ENCODE data around the gene GALNT18. TPM values are rescaled to one million over a fixed set of nuclear protein-coding genes. Genes with fewer than 3 reads are reported as not detected.

GALNT18 gene
- total RNA-seq, 1 experiment from 2014 or later = not detected

DNA sequence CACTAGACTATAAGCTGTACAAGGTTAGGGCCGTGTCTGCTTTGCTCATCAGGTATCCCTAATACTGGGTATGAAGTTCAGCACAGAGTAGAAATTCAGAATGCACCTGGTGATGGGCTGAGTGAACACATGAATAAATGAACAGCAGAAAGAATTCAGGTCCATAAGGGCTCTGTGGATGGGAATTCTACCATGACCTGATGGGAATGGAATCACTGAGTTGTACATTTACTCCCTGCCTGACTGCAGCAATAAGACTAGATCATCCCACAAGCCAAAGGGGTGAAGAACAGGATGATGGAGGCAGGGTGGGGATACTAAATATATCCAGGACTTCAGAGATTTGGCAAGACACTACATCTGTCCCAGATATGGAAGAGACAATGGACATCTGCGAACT is 182.2 kb downstream of the GALNT18 start:
- Histone ChIP-seq H3K9me2 (ENCODE audit: insufficient read depth) (no peaks in the 10 kb centered on the region), H3K4me3 (no peak overlapping the region), H3K27ac (no peak overlapping the region), H3K4me2 (no peak overlapping the region), H3K4me1 (replicated peaks; ENCODE audit: insufficient read depth) (no peaks in the 10 kb centered on the region), H3K79me2 (ENCODE audit: low read depth) (no peaks in the 10 kb centered on the region), H3K9me3 (ENCODE audit: insufficient read depth, low read depth) (no peaks in the 10 kb centered on the region), H3F3A (ENCODE audit: insufficient read depth, low read depth) (no peaks in the 10 kb centered on the region), H2AFZ (no peak overlapping the region), H4K20me1 (ENCODE audit: insufficient read depth) (no peaks in the 10 kb centered on the region), H3K36me3 (ENCODE audit: low read depth) (no peaks in the 10 kb centered on the region), H3K27me3 (ENCODE audit: insufficient read depth, low read depth) (peaks cover 64% of the 10 kb centered on the region)
- TF ChIP-seq CTCF (conservative IDR thresholded peaks at IDR 0.05) (no peak), EZH2 (IDR thresholded peaks at IDR 0.05; ENCODE audit: low read depth) (no peak)
- CTCF ChIA-PET = no interaction called here
- no peak for DNase-seq
- intact Hi-C loops (cut with micrococcal nuclease; ENCODE audit: unreplicated experiment) = no loop called here
- BruUV-seq (replicated peaks) = no TSS peak
- POLR2A ChIA-PET (ENCODE audit: unreplicated experiment) = no interaction called here

GRCh38 chr11:11436715-11437313 is 185.0 kb downstream of the GALNT18 start:
- TF ChIP-seq EZH2 (IDR thresholded peaks at IDR 0.05; ENCODE audit: low read depth) = no peak
- H3K9me2 ChIP-seq (ENCODE audit: insufficient read depth) = no peaks in the 10 kb centered on the region
- H3K27me3 ChIP-seq (ENCODE audit: insufficient read depth, low read depth) = peaks cover 58% of the 10 kb centered on the region
- H3K79me2 ChIP-seq (ENCODE audit: low read depth) = no peaks in the 10 kb centered on the region
- H3K4me3 ChIP-seq = no peak overlapping the region
- no peaks in the 10 kb centered on the region for H4K20me1 ChIP-seq (ENCODE audit: insufficient read depth)
- CTCF ChIA-PET = no interaction called here
- no TSS peak for BruUV-seq (replicated peaks)
- H3K27ac ChIP-seq = no peak overlapping the region
- H3K36me3 ChIP-seq (ENCODE audit: low read depth) = no peaks in the 10 kb centered on the region
- no peaks in the 10 kb centered on the region for H3K4me1 ChIP-seq (replicated peaks; ENCODE audit: insufficient read depth)
- POLR2A ChIA-PET (ENCODE audit: unreplicated experiment) = no interaction called here
- no peak for DNase-seq
- H3F3A ChIP-seq (ENCODE audit: insufficient read depth, low read depth) = no peaks in the 10 kb centered on the region
- intact Hi-C loops (cut with micrococcal nuclease; ENCODE audit: unreplicated experiment) = no loop called here
- no peak overlapping the region for H3K4me2 ChIP-seq
- H3K9me3 ChIP-seq (ENCODE audit: insufficient read depth, low read depth) = no peaks in the 10 kb centered on the region
- H2AFZ ChIP-seq = no peak overlapping the region

- Histone ChIP-seq H3K79me2 (ENCODE audit: low read depth) (no peaks in the 10 kb centered on the region), H3K9me3 (ENCODE audit: insufficient read depth, low read depth) (no peaks in the 10 kb centered on the region), H3K36me3 (ENCODE audit: low read depth) (no peaks in the 10 kb centered on the region), H2AFZ (no peak overlapping the region), H3K4me2 (no peak overlapping the region), H3K27me3 (ENCODE audit: insufficient read depth, low read depth) (peaks cover 58% of the 10 kb centered on the region), H3K4me1 (replicated peaks; ENCODE audit: insufficient read depth) (no peaks in the 10 kb centered on the region), H3F3A (ENCODE audit: insufficient read depth, low read depth) (no peaks in the 10 kb centered on the region), H3K4me3 (no peak overlapping the region), H3K27ac (no peak overlapping the region), H4K20me1 (ENCODE audit: insufficient read depth) (no peaks in the 10 kb centered on the region), H3K9me2 (ENCODE audit: insufficient read depth) (no peaks in the 10 kb centered on the region)
- DNase-seq = no peak
- BruUV-seq (replicated peaks) = no TSS peak
- no peak for TF ChIP-seq CTCF (conservative IDR thresholded peaks at IDR 0.05)
- TF ChIP-seq EZH2 (IDR thresholded peaks at IDR 0.05; ENCODE audit: low read depth) = no peak
- ChIA-PET CTCF (no interaction called here), POLR2A (ENCODE audit: unreplicated experiment) (no interaction called here)
- intact Hi-C loops (cut with micrococcal nuclease; ENCODE audit: unreplicated experiment) = no loop called here
These were observed 186.2 kb downstream of the GALNT18 start for GRCh38 chr11:11435635-11436034.

- BruUV-seq (replicated peaks) = no TSS peak
- H3K79me2 ChIP-seq (ENCODE audit: low read depth) = no peaks in the 10 kb centered on the region
- no peaks in the 10 kb centered on the region for H3F3A ChIP-seq (ENCODE audit: insufficient read depth, low read depth)
- H3K27ac ChIP-seq = no peak overlapping the region
- no peak overlapping the region for H2AFZ ChIP-seq
- H3K4me2 ChIP-seq = no peak overlapping the region
- intact Hi-C loops (cut with micrococcal nuclease; ENCODE audit: unreplicated experiment) = no loop called here
- H3K27me3 ChIP-seq (ENCODE audit: insufficient read depth, low read depth) = peaks cover 53% of the 10 kb centered on the region
- no peaks in the 10 kb centered on the region for H3K9me2 ChIP-seq (ENCODE audit: insufficient read depth)
- ChIA-PET POLR2A (ENCODE audit: unreplicated experiment) (no interaction called here), CTCF (no interaction called here)
- TF ChIP-seq EZH2 (IDR thresholded peaks at IDR 0.05; ENCODE audit: low read depth) (no peak), CTCF (conservative IDR thresholded peaks at IDR 0.05) (no peak)
- H3K36me3 ChIP-seq (ENCODE audit: low read depth) = no peaks in the 10 kb centered on the region
- no peaks in the 10 kb centered on the region for H3K9me3 ChIP-seq (ENCODE audit: insufficient read depth, low read depth)
- no peak overlapping the region for H3K4me3 ChIP-seq
- no peaks in the 10 kb centered on the region for H4K20me1 ChIP-seq (ENCODE audit: insufficient read depth)
- H3K4me1 ChIP-seq (replicated peaks; ENCODE audit: insufficient read depth) = no peaks in the 10 kb centered on the region
- no peak for DNase-seq
These were observed 187.8 kb downstream of the GALNT18 start for GRCh38 chr11:11433960-11434359.
